NCI-H1417 treated with DMSO at 0.1 percent for 48 hours (cell line): ENCODE data around the gene RPL27.

ENCODE experiments used
- DNase-seq: peaks from one replicate; lab custom pipeline; 2025; lab: John Stamatoyannopoulos, UW

Gene RPL27

GRCh38 chr17:43020789-43021740, 22.8 kb downstream of the RPL27 start:
- no peak for DNase-seq

- no peak for DNase-seq
These were observed 23.7 kb downstream of the RPL27 start, which contains the start of gene VAT1 for GRCh38 chr17:43021741-43022512. TSS of gene VAT1 (minus strand) at chr17:43022385. CDS start at chr17:43022322, 63 bp downstream.

DNA sequence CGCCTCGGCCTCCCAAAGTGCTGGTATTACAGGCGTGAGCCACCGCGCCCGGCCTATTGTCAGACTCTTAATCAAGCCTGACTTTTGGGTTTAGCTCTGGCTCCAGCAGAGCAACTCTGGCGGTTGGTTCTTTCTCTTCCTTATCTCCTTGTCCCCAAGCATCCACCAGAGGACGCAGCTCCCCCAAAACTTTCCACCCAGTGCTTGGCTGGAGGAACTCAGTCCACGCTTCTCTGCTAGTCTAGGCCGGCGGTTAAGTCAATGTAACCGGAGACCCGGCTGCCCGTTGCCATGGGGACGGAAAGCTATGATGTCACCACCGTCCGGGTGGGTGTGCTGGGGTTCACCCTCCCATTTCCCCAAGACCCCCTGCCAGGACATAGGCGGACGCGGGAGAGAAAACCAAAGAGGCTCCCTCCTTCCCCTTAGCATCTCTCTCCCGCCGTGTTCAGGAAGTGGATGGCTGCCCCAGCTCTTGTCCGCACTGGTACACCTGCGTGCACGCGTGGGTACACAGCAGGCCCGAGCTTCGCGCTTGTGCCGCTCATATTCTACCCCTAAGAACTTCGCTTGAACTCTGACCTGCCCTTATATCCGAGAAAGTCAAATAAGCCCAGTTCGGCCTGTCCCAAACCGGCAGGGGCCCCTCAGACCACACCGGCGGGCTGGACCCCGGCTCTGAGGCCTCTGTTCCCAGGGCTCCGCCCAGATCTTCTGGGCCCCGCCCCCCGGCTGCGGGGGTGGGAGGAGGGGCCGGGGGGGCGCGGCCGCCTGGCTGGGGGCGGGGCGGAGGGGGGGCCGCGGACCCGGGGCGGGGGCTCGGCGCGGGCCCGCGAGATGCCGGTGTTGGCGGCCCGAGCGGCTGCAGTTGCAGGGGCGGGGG, 26.4 kb downstream of the RPL27 start, which contains the start of gene RND2:
Gene RND2, plus strand, starts transcription at position 825 of the 883 bp plus-strand sequence. CDS start 117 bp downstream, outside the sequence.
- peak; percentile 70 for DNase-seq

- no peak for DNase-seq
These were observed 27.1 kb downstream of the RPL27 start for GRCh38 chr17:43025290-43025657.

GRCh38 chr17:43025766-43026537, 27.7 kb downstream of the RPL27 start:
- no peak for DNase-seq

DNA sequence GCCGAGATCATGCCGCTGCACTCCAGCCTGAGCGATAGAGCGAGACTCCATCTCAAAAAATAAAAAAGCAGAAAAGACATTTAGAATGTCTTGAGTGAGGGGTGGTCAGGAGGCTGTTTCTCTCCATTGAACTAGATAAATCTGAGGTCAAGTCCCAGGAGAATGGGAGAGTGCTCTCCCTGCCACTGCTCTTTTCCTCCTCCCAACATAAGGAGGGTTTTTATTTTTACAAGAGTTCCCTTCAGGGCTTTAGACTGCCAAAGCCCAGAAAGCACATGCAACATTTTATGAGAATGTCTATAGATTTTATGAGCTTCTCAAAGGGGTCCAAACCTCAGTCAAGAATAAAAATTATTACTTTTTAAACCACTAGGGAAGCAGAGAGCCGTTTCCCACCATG, 28.4 kb downstream of the RPL27 start:
- DNase-seq, result no peak

- DNase-seq, result no peak
These were observed 29.1 kb downstream of the RPL27 start for GRCh38 chr17:43027091-43028032.

GRCh38 chr17:43028221-43028861, 30.1 kb downstream of the RPL27 start:
- no peak for DNase-seq

DNA sequence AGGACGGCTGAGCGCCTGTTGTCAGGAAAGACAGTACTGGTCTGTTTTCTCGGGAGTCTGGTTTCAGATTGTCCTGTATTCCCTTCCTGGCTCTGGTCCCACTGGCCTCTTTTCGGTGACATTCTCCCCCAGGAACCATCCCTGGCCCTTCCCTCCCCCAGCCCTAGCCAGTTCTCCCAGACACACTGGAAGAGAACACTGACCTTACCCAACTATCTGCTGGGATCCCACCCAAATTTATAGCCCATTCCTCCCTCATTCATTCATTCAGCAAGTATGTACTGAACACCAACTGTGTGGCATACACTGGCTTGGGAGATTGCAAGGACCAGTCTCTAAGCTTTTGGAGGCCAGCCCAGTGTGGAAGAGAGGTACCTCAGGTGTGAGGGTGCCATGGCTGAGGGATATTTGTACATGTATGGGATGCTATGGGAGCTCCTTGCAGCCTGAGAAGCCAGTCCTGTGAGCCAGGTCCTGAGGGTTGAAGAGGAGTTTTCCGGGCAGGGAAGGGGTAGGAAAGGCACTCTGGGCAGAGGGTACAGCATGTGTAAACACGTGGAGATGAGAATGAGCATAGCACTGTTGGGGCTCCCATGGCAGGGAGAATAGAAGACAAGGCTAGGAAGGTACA, 32.0 kb downstream of the RPL27 start:
- no peak for DNase-seq

- DNase-seq, result no peak
These were observed 33.4 kb downstream of the RPL27 start for GRCh38 chr17:43031666-43032065.

DNA sequence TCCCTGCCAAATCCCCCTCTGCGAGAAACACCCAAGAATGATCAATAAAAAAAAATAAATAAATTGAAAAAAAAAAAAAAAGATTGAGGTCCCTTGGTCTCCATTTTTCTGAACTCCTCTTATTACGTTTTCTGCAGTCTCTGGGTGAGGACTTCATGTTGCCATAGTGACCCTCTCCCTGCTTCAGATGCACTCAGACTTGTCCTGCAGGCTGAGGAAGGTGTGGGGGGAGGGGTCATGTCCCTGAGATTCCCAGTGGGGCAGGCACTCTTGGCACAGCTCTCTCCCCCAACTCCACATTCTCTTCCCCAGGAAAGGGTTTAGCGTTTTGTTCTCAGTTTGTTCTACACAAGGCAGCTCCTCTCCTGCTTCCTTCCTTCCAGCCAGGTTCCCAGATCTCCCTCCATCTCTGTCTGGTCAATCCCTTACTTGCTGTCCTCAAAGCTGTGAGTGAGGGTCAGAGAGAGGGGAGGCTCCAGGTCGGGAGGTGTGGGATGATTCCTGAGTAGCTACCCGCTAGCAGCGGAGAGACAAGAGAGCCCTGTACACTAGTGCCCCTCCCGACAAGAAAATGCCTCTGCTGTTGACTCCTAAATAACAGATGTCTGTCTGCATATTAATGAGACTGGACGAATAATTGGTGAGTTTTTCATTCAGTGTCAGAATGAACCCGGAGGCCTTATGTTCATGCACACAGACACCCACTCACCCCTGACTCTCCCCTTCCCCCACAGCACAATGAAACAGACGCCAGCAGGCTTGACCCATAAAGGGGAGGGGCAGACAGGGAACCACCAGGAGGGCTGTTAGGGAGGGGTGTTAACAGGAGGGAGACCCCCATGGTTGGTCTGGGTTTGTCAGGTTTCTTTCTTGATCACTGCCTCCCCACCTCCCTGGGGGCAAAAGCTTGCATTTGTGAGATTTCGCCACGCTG, 36.0 kb downstream of the RPL27 start:
- DNase-seq, result no peak

- DNase-seq, result no peak
These were observed 36.7 kb downstream of the RPL27 start for GRCh38 chr17:43034894-43035293.

DNA sequence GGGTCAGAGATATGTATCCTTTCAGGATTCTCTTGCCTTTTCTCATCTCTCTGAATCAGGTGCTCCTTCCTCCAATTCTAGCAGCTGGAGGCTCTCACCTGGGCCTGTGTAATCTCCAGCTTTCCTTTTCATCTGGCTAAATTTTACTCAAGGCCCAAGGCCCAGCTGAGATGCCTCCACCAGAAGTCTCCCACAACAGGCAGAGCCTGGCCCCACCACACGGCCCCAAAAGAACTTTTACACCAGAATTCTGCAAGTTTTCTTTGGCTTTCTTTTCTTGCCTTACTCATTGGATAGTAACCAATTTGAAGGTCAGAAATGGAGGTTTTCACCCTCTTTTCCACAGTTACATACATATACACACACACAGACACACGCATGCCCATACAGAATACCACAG, 41.4 kb downstream of the RPL27 start:
- no peak for DNase-seq

DNA sequence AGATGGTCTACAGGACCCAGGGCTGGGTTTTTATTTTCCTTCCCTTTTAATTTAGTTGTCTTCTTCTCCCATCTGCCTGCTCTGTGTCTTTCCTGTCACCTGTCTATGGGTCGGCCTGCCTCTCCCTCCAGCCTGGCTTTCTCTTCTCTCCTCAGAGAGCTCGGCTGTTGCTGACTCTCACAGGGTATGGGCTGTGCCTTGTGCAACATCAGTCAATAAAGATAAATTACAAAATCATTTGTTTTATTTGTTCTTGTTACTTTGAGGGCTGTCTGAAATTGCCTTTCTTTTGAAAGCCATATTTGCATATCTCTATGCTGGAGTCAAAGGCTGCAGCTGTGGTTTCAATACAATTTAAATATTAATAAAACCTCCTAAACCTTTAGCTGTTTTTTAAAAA, 42.4 kb downstream of the RPL27 start:
- no peak for DNase-seq

GRCh38 chr17:43042025-43042628, 43.9 kb downstream of the RPL27 start:
- DNase-seq, result no peak

DNA sequence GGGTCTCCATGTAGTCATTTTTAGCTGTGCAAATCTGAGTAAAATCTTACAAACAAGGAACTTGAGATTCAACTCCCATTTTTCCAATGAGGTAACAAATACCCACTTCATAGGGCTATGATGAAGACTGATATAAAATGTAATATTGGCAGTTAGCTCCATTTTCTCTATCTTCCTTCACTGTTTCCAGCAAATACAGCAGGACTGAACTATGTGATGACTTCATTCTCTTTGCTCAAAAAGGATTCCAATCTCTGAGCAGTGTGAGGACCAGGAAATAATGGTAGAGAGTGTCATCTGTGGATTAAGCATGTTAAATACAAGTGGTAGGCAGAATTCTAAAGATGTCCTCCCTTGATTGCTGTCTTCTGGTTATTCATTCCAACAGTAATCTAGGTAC, 45.1 kb downstream of the RPL27 start:
- DNase-seq, result no peak

DNA sequence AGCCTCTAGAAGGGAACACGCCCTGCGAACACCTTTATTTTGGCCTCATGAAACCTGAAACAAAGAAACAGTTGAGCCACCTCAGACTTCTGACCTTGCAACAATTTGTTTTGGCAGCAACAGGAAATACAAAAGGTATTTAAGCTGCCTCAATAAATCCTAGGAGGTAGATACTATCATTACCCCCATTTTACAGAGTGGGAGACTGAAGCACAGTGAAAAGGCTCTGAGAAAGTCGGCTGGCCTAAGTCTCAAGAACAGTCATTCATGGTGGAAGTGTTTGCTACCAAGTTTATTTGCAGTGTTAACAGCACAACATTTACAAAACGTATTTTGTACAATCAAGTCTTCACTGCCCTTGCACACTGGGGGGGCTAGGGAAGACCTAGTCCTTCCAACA, 45.8 kb downstream of the RPL27 start:
- no peak for DNase-seq
